ENCODE data around the gene PRKCE.

DNA sequence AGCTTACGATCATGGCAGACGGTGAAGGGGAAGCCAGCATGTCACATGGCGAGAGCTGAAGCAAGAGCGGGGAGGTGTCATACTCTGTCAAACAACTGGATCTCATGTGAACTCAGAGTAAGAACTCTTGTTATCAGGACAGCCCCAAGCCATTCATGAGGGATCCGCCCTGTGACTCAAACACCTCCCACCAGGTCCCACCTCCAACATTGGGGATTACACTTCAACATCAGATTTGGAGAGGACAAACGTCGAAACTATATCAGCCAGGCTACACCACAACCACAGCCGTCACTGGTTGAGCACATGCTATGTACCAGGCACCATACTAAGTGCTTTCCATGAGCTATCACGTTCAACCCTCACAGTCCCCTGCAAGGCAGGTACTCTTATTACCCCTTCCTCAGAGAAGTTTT, 293.8 kb downstream of the PRKCE start:
- TF ChIP-seq MAX (IDR thresholded peaks at IDR 0.05; ENCODE audit: low read depth) (no peak), ZBTB33 (IDR thresholded peaks at IDR 0.05; ENCODE audit: borderline replicate concordance, low read depth) (no peak), POLR2AphosphoS5 (IDR thresholded peaks at IDR 0.05; ENCODE audit: low read depth, low read length) (no peak), MXI1 (IDR thresholded peaks at IDR 0.05; ENCODE audit: low read depth, low read length) (no peak), EP300 (IDR thresholded peaks at IDR 0.05; ENCODE audit: borderline replicate concordance in 1 of 2, low read depth in 1 of 2, low read length in 1 of 2) (no peak), GABPA (IDR thresholded peaks at IDR 0.05; ENCODE audit: low read depth) (no peak), GATA2 (CRISPR knock-in tag; IDR thresholded peaks at IDR 0.05) (no peak), SIN3A (IDR thresholded peaks at IDR 0.05; ENCODE audit: borderline replicate concordance, low read depth, low read length) (no peak), RFX5 (IDR thresholded peaks at IDR 0.05; ENCODE audit: low read length) (no peak), TAF1 (IDR thresholded peaks at IDR 0.05; ENCODE audit: borderline replicate concordance, low read depth, low read length) (no peak), FOXJ3 (CRISPR knock-in tag; IDR thresholded peaks at IDR 0.05) (no peak), SMC3 (IDR thresholded peaks at IDR 0.05; ENCODE audit: low read depth, low read length) (no peak)
- TF ChIP-seq, protein P1, sequence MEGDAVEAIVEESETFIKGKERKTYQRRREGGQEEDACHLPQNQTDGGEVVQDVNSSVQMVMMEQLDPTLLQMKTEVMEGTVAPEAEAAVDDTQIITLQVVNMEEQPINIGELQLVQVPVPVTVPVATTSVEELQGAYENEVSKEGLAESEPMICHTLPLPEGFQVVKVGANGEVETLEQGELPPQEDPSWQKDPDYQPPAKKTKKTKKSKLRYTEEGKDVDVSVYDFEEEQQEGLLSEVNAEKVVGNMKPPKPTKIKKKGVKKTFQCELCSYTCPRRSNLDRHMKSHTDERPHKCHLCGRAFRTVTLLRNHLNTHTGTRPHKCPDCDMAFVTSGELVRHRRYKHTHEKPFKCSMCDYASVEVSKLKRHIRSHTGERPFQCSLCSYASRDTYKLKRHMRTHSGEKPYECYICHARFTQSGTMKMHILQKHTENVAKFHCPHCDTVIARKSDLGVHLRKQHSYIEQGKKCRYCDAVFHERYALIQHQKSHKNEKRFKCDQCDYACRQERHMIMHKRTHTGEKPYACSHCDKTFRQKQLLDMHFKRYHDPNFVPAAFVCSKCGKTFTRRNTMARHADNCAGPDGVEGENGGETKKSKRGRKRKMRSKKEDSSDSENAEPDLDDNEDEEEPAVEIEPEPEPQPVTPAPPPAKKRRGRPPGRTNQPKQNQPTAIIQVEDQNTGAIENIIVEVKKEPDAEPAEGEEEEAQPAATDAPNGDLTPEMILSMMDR (IDR thresholded peaks at IDR 0.05): no peak
- TF ChIP-seq, protein P2, sequence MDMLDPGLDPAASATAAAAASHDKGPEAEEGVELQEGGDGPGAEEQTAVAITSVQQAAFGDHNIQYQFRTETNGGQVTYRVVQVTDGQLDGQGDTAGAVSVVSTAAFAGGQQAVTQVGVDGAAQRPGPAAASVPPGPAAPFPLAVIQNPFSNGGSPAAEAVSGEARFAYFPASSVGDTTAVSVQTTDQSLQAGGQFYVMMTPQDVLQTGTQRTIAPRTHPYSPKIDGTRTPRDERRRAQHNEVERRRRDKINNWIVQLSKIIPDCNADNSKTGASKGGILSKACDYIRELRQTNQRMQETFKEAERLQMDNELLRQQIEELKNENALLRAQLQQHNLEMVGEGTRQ (IDR thresholded peaks at IDR 0.05; ENCODE audit: borderline replicate concordance, low read depth, low read length): no peak

Data from SK-N-SH (cell line).